CD4-positive, alpha-beta T cell treated with Interleukin-12 subunit alpha and Interleukin-12 subunit beta, for 1 hour (primary cell): ENCODE data around the gene FBXL13.
"Not testable (repeated sequence)": the region's sequence is repeated elsewhere in the genome, so short reads cannot be mapped to it uniquely, and the experiment has no call there.

Source experiments
- DNase-seq: peaks from one replicate; pipeline ENCODE4 v3.0.0-alpha.2; 2020

The FBXL13 gene

GRCh38 chr7:102842284-102842683 is 232.3 kb downstream of the FBXL13 start:
- no peak for DNase-seq

GRCh38 chr7:102841290-102841689 is 233.3 kb downstream of the FBXL13 start:
- DNase-seq, result no peak

- DNase-seq, result no peak
Measured at GRCh38 chr7:102840404-102840803, 234.2 kb downstream of the FBXL13 start.

GRCh38 chr7:102838572-102839101 is 236.0 kb downstream of the FBXL13 start:
- not testable (repeated sequence) for DNase-seq

GRCh38 chr7:102837802-102838201 is 236.8 kb downstream of the FBXL13 start:
- no peak for DNase-seq

GRCh38 chr7:102836977-102837376 is 237.6 kb downstream of the FBXL13 start:
- DNase-seq, result no peak

GRCh38 chr7:102836191-102836919 is 238.2 kb downstream of the FBXL13 start:
- no peak for DNase-seq

- no peak for DNase-seq
Measured at GRCh38 chr7:102834999-102835398, 239.6 kb downstream of the FBXL13 start.

- DNase-seq, result no peak
Measured at GRCh38 chr7:102834466-102834865, 240.1 kb downstream of the FBXL13 start.

- DNase-seq, result no peak
Measured at GRCh38 chr7:102833343-102833742, 241.3 kb downstream of the FBXL13 start.

- no peak for DNase-seq
Measured at GRCh38 chr7:102832674-102833073, 241.9 kb downstream of the FBXL13 start.

GRCh38 chr7:102830197-102830596 is 244.4 kb downstream of the FBXL13 start:
- no peak for DNase-seq

- no peak for DNase-seq
Measured at GRCh38 chr7:102829075-102829474, 245.5 kb downstream of the FBXL13 start.

GRCh38 chr7:102828286-102828685 is 246.3 kb downstream of the FBXL13 start:
- DNase-seq, result no peak

GRCh38 chr7:102823390-102824119 is 251.0 kb downstream of the FBXL13 start:
- no peak for DNase-seq

- DNase-seq, result no peak
Measured at GRCh38 chr7:102821994-102822747, 252.4 kb downstream of the FBXL13 start.

- no peak for DNase-seq
Measured at GRCh38 chr7:102819151-102819550, 255.4 kb downstream of the FBXL13 start.

GRCh38 chr7:102817616-102818573 is 256.7 kb downstream of the FBXL13 start:
- no peak for DNase-seq

GRCh38 chr7:102814025-102814471 is 260.5 kb downstream of the FBXL13 start:
- DNase-seq, result no peak

- DNase-seq, result no peak
Measured at GRCh38 chr7:102813191-102814024, 261.2 kb downstream of the FBXL13 start.
